Measurements from ENCODE around the gene PARD3.

The PARD3 gene

DNA sequence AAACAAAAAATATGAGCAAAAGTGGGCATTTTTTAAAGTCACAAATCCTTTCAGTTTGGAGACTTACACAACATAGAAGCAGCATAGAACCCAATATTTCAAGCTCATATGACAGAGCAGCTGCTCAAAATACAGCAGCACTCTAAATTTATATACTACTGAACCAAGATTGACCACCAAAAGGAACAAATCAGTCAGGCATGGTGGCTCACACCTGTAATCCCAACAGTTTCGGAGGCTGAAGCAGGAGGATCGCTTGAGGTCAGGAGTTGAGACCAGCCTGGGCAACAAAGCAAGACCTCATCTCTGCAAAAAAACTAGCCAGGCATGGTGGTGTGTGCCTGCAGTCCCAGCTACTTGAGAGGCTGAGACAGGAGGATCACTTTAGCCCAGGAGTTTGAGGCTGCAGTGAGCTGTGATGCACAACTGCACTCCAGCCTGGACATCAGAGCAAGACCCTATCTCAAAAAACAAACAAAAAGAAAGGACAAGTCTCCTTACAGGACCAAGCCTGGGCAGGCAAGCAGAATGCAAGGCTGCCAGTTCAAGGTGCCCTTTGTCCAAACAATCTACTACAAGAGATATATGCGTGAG, 40.0 kb downstream of the PARD3 start:
- TF ChIP-seq, protein P1, sequence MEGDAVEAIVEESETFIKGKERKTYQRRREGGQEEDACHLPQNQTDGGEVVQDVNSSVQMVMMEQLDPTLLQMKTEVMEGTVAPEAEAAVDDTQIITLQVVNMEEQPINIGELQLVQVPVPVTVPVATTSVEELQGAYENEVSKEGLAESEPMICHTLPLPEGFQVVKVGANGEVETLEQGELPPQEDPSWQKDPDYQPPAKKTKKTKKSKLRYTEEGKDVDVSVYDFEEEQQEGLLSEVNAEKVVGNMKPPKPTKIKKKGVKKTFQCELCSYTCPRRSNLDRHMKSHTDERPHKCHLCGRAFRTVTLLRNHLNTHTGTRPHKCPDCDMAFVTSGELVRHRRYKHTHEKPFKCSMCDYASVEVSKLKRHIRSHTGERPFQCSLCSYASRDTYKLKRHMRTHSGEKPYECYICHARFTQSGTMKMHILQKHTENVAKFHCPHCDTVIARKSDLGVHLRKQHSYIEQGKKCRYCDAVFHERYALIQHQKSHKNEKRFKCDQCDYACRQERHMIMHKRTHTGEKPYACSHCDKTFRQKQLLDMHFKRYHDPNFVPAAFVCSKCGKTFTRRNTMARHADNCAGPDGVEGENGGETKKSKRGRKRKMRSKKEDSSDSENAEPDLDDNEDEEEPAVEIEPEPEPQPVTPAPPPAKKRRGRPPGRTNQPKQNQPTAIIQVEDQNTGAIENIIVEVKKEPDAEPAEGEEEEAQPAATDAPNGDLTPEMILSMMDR (IDR thresholded peaks at IDR 0.05; ENCODE audit: borderline replicate concordance, extremely low read depth, low read length, poor library complexity, severe bottlenecking), result no peak
- TF ChIP-seq EZH2 (IDR thresholded peaks at IDR 0.05; ENCODE audit: borderline replicate concordance, low read depth, low read length, severe bottlenecking), result no peak
- Histone ChIP-seq H2AFZ (ENCODE audit: low read depth, low read length) (no peak overlapping the region), H3K4me3 (ENCODE audit: low read depth in 1 of 2, low read length in 2 of 2) (no peak overlapping the region), H3K4me2 (ENCODE audit: insufficient read depth, low read length) (no peak overlapping the region), H3K9ac (ENCODE audit: low read depth, low read length) (no peak overlapping the region), H4K20me1 (ENCODE audit: insufficient read depth, low read length) (peaks cover 75% of the 10 kb centered on the region), H3K27ac (ENCODE audit: low read length) (no peak overlapping the region), H3K36me3 (ENCODE audit: insufficient read depth, low read length) (no peaks in the 10 kb centered on the region), H3K9me3 (ENCODE audit: insufficient read depth, low read length, severe bottlenecking) (no peaks in the 10 kb centered on the region), H3K27me3 (ENCODE audit: insufficient read depth, low read length, poor library complexity) (no peaks in the 10 kb centered on the region), H3K4me1 (ENCODE audit: insufficient read depth, low read length) (0 out of 2 replicates have a peak, but pooled peaks cover under 1% of the 10 kb centered on the region), H3K79me2 (ENCODE audit: insufficient read depth, low read length) (peaks cover 92% of the 10 kb centered on the region)
- no peak for DNase-seq
- ATAC-seq (ENCODE audit: insufficient read depth, low read depth), result no peak

DNA sequence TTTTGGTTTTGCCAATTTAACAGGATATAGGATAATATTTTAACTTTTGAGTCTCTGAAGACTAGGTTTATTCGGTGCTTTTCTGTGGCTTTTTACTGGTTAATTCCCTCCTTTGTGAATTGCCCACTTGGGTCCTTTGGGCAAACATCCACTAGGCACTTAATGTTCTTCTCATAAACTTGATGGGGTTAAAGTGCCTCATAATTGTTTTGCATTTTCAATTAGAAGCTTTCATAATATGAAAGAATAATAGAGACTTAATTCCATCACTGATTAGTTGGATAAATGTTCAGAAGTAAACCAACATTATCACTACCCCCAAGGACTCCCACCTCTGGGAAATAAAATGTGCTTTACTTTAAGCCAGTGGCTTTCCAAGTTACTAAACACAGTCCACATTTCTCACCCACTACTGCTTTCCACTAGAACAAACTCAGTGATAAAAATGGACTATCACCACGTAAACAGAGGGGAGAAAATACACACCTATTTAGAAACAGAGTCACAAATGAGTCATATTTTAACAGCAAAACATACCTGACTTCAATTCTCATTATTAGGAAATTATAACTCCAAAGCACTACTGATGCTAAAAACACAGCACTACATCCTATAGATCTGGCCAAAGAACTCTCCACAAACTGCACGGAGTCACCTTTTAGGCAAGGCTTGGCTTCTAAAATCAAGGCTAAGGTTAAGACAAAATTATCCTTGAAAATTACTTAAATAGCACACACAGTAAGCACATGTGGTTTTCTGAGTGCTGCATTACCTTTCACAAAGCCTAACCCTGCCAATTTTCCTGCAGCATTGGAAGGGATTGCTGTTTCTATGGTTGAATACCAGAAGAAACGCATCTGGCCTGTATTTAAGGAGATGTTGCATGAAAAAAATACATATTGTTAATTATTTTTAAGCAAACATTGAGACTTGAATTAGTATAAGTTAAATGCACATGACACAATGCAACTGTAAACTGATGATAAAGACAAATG, 41.2 kb downstream of the PARD3 start:
- Histone ChIP-seq H4K20me1 (ENCODE audit: insufficient read depth, low read length) (peaks cover 78% of the 10 kb centered on the region), H3K9me3 (ENCODE audit: insufficient read depth, low read length, severe bottlenecking) (no peaks in the 10 kb centered on the region), H2AFZ (ENCODE audit: low read depth, low read length) (no peak overlapping the region), H3K79me2 (ENCODE audit: insufficient read depth, low read length) (peaks cover 96% of the 10 kb centered on the region), H3K4me1 (ENCODE audit: insufficient read depth, low read length) (no peaks in the 10 kb centered on the region), H3K4me3 (ENCODE audit: low read depth in 1 of 2, low read length in 2 of 2) (no peak overlapping the region), H3K36me3 (ENCODE audit: insufficient read depth, low read length) (no peaks in the 10 kb centered on the region), H3K9ac (ENCODE audit: low read depth, low read length) (no peak overlapping the region), H3K4me2 (ENCODE audit: insufficient read depth, low read length) (no peak overlapping the region), H3K27me3 (ENCODE audit: insufficient read depth, low read length, poor library complexity) (no peaks in the 10 kb centered on the region), H3K27ac (ENCODE audit: low read length) (no peak overlapping the region)
- TF ChIP-seq, protein P1 (IDR thresholded peaks at IDR 0.05; ENCODE audit: borderline replicate concordance, extremely low read depth, low read length, poor library complexity, severe bottlenecking), result no peak
- no peak for TF ChIP-seq EZH2 (IDR thresholded peaks at IDR 0.05; ENCODE audit: borderline replicate concordance, low read depth, low read length, severe bottlenecking)
- no peak for DNase-seq
- ATAC-seq (ENCODE audit: insufficient read depth, low read depth), result no peak

DNA sequence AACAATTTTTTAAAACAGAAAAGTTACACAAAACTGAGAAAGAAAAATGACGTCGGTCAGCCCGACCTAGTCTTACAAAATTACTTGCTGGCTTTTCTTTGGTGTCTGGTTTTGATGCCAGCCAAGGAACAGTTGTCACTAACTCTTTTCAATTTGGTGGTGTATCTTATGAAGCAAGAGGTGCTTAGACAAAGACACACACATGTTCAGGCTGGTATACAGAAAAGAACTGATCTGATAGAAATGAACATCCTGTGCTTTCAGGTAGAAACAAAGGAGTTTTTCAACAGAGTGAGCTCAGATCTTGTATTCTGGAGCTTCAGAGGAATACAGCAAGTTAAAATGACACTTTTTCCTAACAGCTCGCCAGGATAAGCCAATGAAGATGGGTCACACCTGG, 43.6 kb downstream of the PARD3 start:
- no peak overlapping the region for H3K27ac ChIP-seq (ENCODE audit: low read length)
- ATAC-seq (ENCODE audit: insufficient read depth, low read depth), result no peak

More for the DNA sequence above, 43.6 kb downstream of the PARD3 start:
- H3K4me1 ChIP-seq (ENCODE audit: insufficient read depth, low read length), result no peaks in the 10 kb centered on the region
- no peak overlapping the region for H3K9ac ChIP-seq (ENCODE audit: low read depth, low read length)
- no peaks in the 10 kb centered on the region for H3K36me3 ChIP-seq (ENCODE audit: insufficient read depth, low read length)
- H3K27me3 ChIP-seq (ENCODE audit: insufficient read depth, low read length, poor library complexity), result no peaks in the 10 kb centered on the region
- no peaks in the 10 kb centered on the region for H3K9me3 ChIP-seq (ENCODE audit: insufficient read depth, low read length, severe bottlenecking)
- no peak overlapping the region for H2AFZ ChIP-seq (ENCODE audit: low read depth, low read length)
- H3K4me3 ChIP-seq (ENCODE audit: low read depth in 1 of 2, low read length in 2 of 2), result no peak overlapping the region
- peaks cover 79% of the 10 kb centered on the region for H4K20me1 ChIP-seq (ENCODE audit: insufficient read depth, low read length)
- peaks cover 98% of the 10 kb centered on the region for H3K79me2 ChIP-seq (ENCODE audit: insufficient read depth, low read length)
- no peak for DNase-seq
- H3K4me2 ChIP-seq (ENCODE audit: insufficient read depth, low read length), result no peak overlapping the region
- TF ChIP-seq EZH2 (IDR thresholded peaks at IDR 0.05; ENCODE audit: borderline replicate concordance, low read depth, low read length, severe bottlenecking), result no peak
- TF ChIP-seq, protein P1 (IDR thresholded peaks at IDR 0.05; ENCODE audit: borderline replicate concordance, extremely low read depth, low read length, poor library complexity, severe bottlenecking), result no peak
